ENCODE data around the gene GLB1L.

DNA sequence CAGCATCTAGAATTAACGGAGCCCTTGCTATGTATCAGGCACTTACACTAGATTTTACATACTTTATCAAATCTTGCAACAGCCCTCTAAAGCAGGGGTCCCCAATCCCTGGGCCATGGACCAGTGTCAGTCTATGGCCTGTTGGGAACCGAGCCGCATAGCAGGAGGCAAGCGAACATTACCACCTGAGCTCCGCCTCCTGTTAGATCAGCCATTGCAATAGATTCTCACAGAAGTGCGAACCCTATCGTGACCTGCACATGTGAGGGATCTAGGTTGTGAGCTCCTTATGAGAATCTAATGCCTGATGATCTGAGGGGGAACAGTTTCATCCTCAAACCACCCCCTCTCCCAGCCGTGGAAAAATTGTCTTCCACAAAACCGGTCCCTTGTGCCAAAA is 47.4 kb upstream of the GLB1L start:
- TF ChIP-seq, protein P1, sequence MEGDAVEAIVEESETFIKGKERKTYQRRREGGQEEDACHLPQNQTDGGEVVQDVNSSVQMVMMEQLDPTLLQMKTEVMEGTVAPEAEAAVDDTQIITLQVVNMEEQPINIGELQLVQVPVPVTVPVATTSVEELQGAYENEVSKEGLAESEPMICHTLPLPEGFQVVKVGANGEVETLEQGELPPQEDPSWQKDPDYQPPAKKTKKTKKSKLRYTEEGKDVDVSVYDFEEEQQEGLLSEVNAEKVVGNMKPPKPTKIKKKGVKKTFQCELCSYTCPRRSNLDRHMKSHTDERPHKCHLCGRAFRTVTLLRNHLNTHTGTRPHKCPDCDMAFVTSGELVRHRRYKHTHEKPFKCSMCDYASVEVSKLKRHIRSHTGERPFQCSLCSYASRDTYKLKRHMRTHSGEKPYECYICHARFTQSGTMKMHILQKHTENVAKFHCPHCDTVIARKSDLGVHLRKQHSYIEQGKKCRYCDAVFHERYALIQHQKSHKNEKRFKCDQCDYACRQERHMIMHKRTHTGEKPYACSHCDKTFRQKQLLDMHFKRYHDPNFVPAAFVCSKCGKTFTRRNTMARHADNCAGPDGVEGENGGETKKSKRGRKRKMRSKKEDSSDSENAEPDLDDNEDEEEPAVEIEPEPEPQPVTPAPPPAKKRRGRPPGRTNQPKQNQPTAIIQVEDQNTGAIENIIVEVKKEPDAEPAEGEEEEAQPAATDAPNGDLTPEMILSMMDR (IDR thresholded peaks at IDR 0.05; ENCODE audit: control extremely low read depth in 1 of 3, insufficient read depth in 1 of 3, low read depth in 1 of 3, low read length in 3 of 3), result no peak
- TF ChIP-seq RAD21 (IDR thresholded peaks at IDR 0.05 in 1 of 2, conservative IDR thresholded peaks at IDR 0.05 in 1 of 2; ENCODE audit: low read depth in 2 of 2, low read length in 2 of 2) (no peak), FOSL1 (IDR thresholded peaks at IDR 0.05; ENCODE audit: insufficient read depth, low read depth, low read length) (no peak), GTF2F1 (IDR thresholded peaks at IDR 0.05; ENCODE audit: borderline replicate concordance, low read depth, low read length) (no peak), CEBPB (IDR thresholded peaks at IDR 0.05; ENCODE audit: low read depth, low read length) (no peak), POLR2AphosphoS5 (IDR thresholded peaks at IDR 0.05; ENCODE audit: low read depth, low read length) (no peak)
